Subcutaneous adipose tissue (tissue), 4 donors: ENCODE measurements around the gene ARID1B. TPM values are rescaled to one million over a fixed set of nuclear protein-coding genes. Genes with fewer than 3 reads are reported as not detected.

Source experiments
- total RNA-seq, 4 donors: library from RNA; depleted of rRNA; stranded (reverse); fragments of >200 nt; gene quantifications; one replicate each; pipeline ENCODE4 v1.1.0, GENCODE V29; 2016
- TF ChIP-seq, protein P1 (sequence below): fragments of 450-650 bp; IDR thresholded peaks from one replicate; pipeline ENCODE4 v1.5.1; 2016; ENCODE audit warnings: low read depth, mild to moderate bottlenecking, control low read depth, antibody characterized with exemption, moderate library complexity

ARID1B gene
- total RNA-seq, 4 donors from 2014 or later, result 93.8 to 137 (median 104) TPM

DNA sequence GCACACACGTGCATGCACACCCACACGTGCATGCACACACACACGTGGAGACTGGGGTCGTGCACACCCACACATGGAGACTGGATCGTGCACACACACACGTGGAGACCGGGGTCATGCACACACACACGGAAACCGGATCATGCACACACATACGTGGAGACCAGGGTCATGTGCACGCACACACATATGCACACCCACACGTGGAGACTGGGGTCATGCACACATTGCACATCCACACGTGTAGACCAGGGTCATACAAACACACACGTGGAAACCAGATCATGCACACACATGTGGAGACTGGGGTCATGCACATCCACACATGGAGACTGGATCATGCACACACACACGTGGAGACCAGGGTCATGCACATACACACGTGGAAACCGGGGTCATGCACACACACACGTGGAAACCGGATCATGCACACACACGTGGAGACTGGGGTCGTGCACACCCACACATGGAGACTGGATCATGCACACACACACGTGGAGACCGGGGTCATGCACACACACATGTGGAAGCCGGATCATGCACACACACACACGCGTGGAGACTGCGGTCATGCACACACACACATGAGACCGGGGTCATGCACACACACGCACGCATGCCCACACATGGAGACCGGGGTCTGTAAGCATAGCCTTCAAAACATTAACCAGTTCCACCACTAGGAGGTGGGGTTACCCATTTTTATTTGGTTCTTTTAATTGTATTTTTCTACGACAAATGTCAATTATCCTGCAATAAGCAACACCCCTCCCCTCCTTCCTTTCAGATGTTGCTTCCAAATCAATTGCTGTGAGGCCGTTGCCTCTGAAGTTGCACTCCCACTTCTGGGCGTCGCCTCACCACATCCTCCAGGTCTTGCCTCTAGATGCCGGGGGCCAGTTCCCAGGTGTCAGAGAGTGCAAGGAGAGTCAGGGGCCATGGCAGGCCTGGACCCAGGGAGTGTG lies 450.3 kb downstream of the ARID1B start:
- TF ChIP-seq, protein P1, sequence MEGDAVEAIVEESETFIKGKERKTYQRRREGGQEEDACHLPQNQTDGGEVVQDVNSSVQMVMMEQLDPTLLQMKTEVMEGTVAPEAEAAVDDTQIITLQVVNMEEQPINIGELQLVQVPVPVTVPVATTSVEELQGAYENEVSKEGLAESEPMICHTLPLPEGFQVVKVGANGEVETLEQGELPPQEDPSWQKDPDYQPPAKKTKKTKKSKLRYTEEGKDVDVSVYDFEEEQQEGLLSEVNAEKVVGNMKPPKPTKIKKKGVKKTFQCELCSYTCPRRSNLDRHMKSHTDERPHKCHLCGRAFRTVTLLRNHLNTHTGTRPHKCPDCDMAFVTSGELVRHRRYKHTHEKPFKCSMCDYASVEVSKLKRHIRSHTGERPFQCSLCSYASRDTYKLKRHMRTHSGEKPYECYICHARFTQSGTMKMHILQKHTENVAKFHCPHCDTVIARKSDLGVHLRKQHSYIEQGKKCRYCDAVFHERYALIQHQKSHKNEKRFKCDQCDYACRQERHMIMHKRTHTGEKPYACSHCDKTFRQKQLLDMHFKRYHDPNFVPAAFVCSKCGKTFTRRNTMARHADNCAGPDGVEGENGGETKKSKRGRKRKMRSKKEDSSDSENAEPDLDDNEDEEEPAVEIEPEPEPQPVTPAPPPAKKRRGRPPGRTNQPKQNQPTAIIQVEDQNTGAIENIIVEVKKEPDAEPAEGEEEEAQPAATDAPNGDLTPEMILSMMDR, result no peak

DNA sequence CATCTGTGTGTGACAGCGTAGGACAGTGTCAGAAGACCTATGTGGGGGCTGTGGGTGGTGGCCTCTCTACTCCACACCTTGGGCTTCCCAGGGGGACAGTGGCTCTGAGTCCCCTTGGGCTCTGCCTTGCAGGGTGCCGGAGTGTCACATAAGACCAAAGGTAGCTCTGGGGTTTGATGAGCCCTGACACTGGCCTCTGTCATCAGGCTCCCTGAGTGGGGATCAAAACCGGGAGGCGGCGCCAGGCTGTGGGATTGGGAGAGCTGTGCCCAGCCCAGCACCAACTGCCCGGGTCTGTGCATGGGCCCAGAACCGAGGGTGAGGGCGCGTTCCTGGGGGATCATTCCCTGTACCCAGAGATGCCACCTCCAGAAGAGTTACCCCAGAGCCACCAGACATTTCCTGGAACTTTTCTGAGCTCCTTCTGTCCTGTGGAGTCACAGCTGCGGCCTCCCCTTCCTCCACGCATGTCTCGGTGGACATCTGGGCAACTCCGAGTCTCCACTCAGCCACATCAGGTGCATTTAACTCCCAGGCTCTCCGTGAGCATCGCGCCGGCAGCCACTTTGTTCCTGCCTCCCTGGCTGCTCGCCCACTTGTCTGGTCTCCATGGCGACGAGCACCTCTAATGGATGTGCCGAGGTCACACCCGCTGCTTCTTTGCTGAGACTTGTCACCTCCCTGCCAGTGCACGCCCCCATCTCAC lies 451.4 kb downstream of the ARID1B start:
- TF ChIP-seq, protein P1, result no peak

DNA sequence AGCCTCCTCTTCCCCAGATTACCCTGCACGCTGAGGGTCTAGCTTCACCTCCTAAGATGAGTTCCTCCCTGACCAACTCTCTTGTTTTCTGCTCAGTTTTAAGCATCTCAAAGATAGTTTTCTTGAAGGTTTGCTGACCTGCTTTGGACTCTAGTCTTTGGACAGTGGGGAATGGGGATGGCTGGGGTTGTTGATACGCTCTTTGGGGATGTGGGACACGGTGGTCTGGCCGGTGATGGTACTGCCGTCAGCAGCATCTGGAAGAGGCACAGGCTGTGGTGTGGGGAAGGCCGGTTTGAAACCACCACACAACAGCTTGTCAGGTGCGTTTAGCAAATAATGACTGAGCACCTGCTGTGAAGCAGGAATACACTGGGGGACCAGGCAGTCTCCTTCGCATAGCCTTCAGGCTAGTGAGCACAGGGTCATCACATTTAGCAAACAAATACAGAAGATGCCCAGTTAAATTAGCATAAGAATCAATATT lies 452.0 kb downstream of the ARID1B start:
- TF ChIP-seq, protein P1, result no peak

DNA sequence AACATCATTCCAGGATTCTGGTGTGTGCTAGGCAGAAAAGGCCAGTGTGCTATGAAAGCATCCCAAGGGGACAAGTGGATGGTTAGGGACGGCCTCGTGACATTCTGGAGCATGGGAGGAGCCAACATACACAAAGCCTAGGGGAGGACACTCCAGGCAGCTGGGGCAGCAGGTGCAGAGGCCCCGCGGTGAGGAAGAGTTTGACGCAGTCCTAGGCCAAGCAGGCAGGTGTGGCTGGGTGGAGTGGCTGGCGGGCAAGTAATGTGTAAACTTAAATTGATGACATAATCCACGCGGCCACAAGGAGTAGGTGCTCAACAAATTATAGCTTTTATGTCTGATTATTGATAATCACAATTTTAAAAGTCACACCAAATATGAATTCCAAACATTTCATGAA lies 452.5 kb downstream of the ARID1B start:
- TF ChIP-seq, protein P1, result no peak

DNA sequence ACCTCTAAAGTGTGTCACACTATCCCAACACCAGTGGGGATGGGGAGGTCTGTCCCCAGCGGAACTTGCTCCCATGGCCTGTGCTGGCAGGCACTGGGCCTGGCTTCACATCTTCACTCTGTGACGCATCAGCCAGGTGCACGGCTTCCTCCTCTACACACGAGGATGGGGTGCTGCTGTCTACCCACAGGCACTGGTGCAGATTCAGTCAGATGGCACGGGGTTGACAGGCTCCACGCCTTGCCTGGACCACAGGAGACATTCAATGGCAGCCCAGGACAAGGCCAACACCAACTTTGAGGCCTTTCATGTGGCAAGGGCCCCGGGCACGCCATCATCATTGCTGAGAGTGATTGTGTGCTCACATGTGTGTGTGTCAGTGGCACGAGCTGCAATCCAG lies 453.7 kb downstream of the ARID1B start:
- TF ChIP-seq, protein P1, result no peak

DNA sequence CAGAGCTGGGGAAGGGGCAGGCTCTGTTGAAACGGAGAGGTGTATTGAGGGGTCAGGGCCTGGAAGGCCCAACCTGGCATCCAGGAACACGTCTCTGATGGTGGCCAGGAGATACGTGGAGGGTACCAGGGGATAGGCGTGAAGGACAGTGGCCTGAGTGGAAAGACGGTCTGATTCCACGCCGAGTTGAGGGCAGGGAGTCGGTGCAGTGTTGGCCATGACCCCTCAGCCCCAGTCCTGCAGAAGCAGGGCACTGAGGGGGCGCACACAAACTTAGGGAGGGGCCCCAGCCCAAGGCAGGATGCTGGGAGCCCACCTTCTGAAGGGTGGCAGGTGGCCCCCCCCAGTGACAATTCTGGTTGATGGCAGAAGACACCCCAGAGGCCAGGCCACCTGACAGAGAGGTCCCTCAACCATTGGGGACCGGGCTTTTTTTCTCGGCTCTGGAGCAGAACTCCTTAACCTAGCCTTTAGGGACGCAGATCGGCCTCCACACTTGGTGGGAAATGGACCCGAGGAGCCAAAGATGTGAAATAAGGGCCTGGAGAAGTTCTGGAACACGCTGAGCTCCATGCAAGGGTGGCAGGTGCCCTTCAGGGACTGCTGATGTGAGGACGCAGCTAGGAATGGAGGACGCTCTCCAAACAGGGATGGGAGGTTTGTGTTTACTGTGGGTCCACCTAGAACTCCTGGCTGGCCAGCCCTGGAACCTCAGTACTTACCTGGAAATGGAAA lies 455.1 kb downstream of the ARID1B start:
- TF ChIP-seq, protein P1, result no peak
